ENCODE measurements around the gene HDGFL1.

The HDGFL1 gene

DNA sequence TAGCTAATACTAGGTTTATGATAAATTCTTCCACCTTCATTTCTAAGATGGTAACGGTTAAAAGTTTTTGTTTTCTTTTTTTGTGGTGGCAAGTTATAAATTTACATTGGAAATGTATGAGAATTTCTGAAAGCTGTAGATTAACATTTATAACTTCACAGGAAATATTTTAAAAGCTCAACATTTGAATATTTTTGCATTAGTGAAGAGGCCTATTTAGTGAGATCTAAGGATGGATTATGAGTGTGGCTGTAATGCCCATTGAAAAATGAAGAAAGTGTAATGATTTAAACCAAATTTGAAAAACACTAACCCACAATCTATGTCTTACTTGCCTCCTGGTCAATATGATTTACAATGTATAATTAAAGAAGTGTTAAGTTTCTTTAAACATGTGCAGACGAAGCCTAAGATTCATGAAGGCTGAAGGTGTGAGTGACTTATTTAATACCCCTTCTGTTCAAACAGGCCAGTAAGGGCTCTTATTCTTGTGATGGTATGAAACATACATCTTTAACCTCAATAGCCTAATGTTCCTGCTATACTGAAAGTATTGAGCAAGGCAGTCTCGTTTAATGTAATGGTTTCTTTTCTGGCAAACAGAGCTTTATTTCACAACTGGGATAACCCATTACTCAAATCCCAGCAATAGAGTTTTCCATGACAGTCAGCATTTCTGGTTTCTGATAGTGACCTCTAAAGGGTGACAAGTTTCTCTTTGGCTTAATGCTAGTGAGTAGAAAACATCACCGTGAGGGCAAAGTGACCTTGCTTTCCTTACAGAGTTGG, 13.2 kb downstream of the HDGFL1 start:
- TF ChIP-seq, protein P1, sequence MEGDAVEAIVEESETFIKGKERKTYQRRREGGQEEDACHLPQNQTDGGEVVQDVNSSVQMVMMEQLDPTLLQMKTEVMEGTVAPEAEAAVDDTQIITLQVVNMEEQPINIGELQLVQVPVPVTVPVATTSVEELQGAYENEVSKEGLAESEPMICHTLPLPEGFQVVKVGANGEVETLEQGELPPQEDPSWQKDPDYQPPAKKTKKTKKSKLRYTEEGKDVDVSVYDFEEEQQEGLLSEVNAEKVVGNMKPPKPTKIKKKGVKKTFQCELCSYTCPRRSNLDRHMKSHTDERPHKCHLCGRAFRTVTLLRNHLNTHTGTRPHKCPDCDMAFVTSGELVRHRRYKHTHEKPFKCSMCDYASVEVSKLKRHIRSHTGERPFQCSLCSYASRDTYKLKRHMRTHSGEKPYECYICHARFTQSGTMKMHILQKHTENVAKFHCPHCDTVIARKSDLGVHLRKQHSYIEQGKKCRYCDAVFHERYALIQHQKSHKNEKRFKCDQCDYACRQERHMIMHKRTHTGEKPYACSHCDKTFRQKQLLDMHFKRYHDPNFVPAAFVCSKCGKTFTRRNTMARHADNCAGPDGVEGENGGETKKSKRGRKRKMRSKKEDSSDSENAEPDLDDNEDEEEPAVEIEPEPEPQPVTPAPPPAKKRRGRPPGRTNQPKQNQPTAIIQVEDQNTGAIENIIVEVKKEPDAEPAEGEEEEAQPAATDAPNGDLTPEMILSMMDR (IDR thresholded peaks at IDR 0.05; ENCODE audit: control insufficient read depth, insufficient read depth, low read depth, low read length, missing control alignments) = no peak
- no peak for DNase-seq (ENCODE audit: low read depth)
- H3K4me3 ChIP-seq (ENCODE audit: control insufficient read depth, low read depth, low read length) = no peak overlapping the region

DNA sequence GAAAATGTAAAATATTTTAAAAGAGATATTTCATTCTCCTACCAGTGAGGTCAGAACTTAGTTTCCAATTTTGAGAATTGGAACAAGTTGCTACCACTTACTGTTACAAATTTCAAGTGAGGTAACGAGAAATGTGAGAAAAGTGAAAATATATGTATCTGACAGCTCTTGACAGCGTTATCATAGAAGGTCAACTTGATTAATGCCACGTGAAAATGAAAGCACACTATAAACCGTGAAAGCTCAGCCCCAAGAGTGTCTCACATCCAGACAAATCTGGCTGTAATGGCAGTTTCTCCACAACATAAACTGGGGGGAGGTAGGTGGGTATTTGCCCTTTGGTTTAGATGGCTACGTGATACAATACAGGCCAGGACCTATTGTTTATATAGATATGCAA, 13.9 kb downstream of the HDGFL1 start:
- TF ChIP-seq, protein P1 (IDR thresholded peaks at IDR 0.05; ENCODE audit: control insufficient read depth, insufficient read depth, low read depth, low read length, missing control alignments) = no peak
- no peak for DNase-seq (ENCODE audit: low read depth)
- H3K4me3 ChIP-seq (ENCODE audit: control insufficient read depth, low read depth, low read length) = no peak overlapping the region

DNA sequence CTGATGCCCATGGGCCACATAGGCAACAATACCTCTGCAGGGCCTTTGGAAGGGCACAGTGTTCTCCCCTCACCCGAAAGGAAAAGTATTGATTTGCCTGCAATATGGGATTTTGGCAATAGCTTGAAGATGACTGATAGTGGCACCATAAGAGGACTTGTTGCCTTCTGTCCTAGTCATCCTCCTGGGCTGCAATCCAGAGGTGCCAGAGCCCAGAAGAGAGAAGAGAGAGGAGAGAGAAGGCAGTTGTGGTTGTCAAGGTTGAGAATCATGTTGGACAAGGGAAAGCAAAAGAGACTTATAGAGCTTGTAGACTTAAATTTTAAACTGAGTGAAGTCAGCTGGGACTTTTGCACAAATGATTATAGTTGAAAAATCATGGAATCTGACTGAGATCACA, 14.6 kb downstream of the HDGFL1 start:
- DNase-seq (ENCODE audit: low read depth) = no peak
- TF ChIP-seq, protein P1 (IDR thresholded peaks at IDR 0.05; ENCODE audit: control insufficient read depth, insufficient read depth, low read depth, low read length, missing control alignments) = no peak

DNA sequence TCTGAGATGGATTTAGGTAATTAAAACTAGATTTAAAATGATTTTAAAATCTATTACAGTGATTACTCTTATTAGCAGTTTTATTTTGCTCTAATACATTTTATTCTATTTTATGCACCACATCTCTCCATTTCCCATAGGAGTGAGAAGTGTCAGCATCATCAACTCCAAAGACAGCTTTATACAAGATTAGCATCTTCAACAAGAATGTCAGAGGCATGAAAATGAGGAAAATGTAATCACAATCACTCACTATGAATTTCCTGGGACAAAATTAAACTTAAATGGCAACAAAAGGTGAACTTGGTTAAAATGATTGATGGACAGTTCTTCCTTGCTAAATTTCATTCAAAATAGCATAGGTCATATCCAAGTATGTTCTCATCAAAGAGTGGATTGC, 19.8 kb downstream of the HDGFL1 start:
- DNase-seq (ENCODE audit: low read depth) = no peak
- no peak overlapping the region for H3K4me3 ChIP-seq (ENCODE audit: control insufficient read depth, low read depth, low read length)
- TF ChIP-seq, protein P1 (IDR thresholded peaks at IDR 0.05; ENCODE audit: control insufficient read depth, insufficient read depth, low read depth, low read length, missing control alignments) = no peak

More for the DNA sequence above, 14.6 kb downstream of the HDGFL1 start:
- H3K4me3 ChIP-seq (ENCODE audit: control insufficient read depth, low read depth, low read length) = no peak overlapping the region

DNA sequence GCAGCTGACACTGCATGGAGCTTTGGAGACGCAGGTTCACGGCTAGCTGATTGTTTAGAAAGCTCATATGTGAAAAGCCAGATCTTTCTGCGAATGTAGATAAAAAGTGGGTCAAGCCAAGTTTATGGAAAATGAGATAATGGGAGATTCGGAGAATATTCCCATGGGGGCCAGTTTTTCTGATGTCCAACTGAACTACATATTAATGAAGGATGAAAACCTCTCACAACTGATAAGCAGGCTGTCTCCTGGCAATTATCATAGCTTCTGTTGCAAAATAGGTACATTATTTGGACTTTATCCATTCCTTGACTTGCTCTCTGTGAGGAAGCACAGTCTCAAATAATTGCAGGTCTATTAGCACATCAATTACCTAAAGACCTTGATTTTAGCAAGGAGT, 21.1 kb downstream of the HDGFL1 start:
- no peak for DNase-seq (ENCODE audit: low read depth)
- H3K4me3 ChIP-seq (ENCODE audit: control insufficient read depth, low read depth, low read length) = no peak overlapping the region
- TF ChIP-seq, protein P1 (IDR thresholded peaks at IDR 0.05; ENCODE audit: control insufficient read depth, insufficient read depth, low read depth, low read length, missing control alignments) = no peak

DNA sequence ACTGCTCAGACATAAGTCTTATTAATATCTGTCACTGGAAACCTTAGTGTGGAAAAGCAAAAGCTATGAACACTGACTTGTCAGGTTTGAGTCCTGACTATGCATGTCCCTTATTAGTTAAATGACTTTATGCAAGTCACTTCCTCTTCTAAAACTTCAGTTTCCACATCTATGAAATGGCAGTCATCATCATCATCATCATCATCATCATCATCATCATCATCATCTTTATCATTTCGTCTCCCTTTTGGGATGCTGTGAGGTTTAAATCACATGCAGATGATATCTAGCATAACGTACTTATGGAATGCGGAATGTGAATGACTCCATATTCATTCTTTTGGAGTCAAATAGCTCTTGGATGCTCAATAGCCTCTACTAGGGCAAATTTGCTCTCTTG, 24.5 kb downstream of the HDGFL1 start:
- TF ChIP-seq, protein P1 (IDR thresholded peaks at IDR 0.05; ENCODE audit: control insufficient read depth, insufficient read depth, low read depth, low read length, missing control alignments) = no peak
- H3K4me3 ChIP-seq (ENCODE audit: control insufficient read depth, low read depth, low read length) = no peak overlapping the region
- DNase-seq (ENCODE audit: low read depth) = no peak
